ENCODE data around the gene ABCA12.
"Not testable (repeated sequence)": the region's sequence is repeated elsewhere in the genome, so short reads cannot be mapped to it uniquely, and the experiment has no call there.

The ABCA12 gene

GRCh38 chr2:215138479-215138878, at the start of gene ABCA12:
TSS of gene ABCA12 (minus strand) at chr2:215138626. CDS start at chr2:215138208, 418 bp downstream.
- no peak within 1 kb of the TSS for H3K4me3 ChIP-seq (ENCODE audit: low read depth, low read length)
- no peak for TF ChIP-seq CTCF (IDR thresholded peaks at IDR 0.05; ENCODE audit: low read depth, low read length, missing control alignments)
- DNase-seq (ENCODE audit: low read depth): no peak

- no peak for DNase-seq (ENCODE audit: low read depth)
- no peak for TF ChIP-seq CTCF (IDR thresholded peaks at IDR 0.05; ENCODE audit: low read depth, low read length, missing control alignments)
- H3K4me3 ChIP-seq (ENCODE audit: low read depth, low read length): no peak overlapping the region
These were observed 49.7 kb upstream of the ABCA12 start for GRCh38 chr2:215188078-215188477.

GRCh38 chr2:215186021-215186420, 47.6 kb upstream of the ABCA12 start:
- DNase-seq (ENCODE audit: low read depth): no peak
- TF ChIP-seq CTCF (IDR thresholded peaks at IDR 0.05; ENCODE audit: low read depth, low read length, missing control alignments): no peak
- no peak overlapping the region for H3K4me3 ChIP-seq (ENCODE audit: low read depth, low read length)

GRCh38 chr2:215178121-215178520, 39.7 kb upstream of the ABCA12 start:
- TF ChIP-seq CTCF (IDR thresholded peaks at IDR 0.05; ENCODE audit: low read depth, low read length, missing control alignments): no peak
- DNase-seq (ENCODE audit: low read depth): no peak
- no peak overlapping the region for H3K4me3 ChIP-seq (ENCODE audit: low read depth, low read length)

GRCh38 chr2:215171796-215172195, 33.4 kb upstream of the ABCA12 start:
- no peak overlapping the region for H3K4me3 ChIP-seq (ENCODE audit: low read depth, low read length)
- DNase-seq (ENCODE audit: low read depth): no peak
- no peak for TF ChIP-seq CTCF (IDR thresholded peaks at IDR 0.05; ENCODE audit: low read depth, low read length, missing control alignments)

GRCh38 chr2:215171151-215171550, 32.7 kb upstream of the ABCA12 start:
- no peak overlapping the region for H3K4me3 ChIP-seq (ENCODE audit: low read depth, low read length)
- no peak for DNase-seq (ENCODE audit: low read depth)
- no peak for TF ChIP-seq CTCF (IDR thresholded peaks at IDR 0.05; ENCODE audit: low read depth, low read length, missing control alignments)

GRCh38 chr2:215166505-215166904, 28.1 kb upstream of the ABCA12 start:
- not testable (repeated sequence) for H3K4me3 ChIP-seq (ENCODE audit: low read depth, low read length); DNase-seq (ENCODE audit: low read depth)

GRCh38 chr2:215163319-215163718, 24.9 kb upstream of the ABCA12 start:
- H3K4me3 ChIP-seq (ENCODE audit: low read depth, low read length); DNase-seq (ENCODE audit: low read depth): not testable (repeated sequence)
